GM12872 (cell line): Measurements from ENCODE around the gene BHLHE41.

Experiments used
- TF ChIP-seq, protein P1 (sequence below): IDR thresholded peaks from 3 replicates; pipeline ENCODE4 v1.5.1; 2011; ENCODE audit warnings: low read depth, mild to moderate bottlenecking, low read length, moderate library complexity; ENCODE audit not compliant: insufficient read depth

The BHLHE41 gene

DNA sequence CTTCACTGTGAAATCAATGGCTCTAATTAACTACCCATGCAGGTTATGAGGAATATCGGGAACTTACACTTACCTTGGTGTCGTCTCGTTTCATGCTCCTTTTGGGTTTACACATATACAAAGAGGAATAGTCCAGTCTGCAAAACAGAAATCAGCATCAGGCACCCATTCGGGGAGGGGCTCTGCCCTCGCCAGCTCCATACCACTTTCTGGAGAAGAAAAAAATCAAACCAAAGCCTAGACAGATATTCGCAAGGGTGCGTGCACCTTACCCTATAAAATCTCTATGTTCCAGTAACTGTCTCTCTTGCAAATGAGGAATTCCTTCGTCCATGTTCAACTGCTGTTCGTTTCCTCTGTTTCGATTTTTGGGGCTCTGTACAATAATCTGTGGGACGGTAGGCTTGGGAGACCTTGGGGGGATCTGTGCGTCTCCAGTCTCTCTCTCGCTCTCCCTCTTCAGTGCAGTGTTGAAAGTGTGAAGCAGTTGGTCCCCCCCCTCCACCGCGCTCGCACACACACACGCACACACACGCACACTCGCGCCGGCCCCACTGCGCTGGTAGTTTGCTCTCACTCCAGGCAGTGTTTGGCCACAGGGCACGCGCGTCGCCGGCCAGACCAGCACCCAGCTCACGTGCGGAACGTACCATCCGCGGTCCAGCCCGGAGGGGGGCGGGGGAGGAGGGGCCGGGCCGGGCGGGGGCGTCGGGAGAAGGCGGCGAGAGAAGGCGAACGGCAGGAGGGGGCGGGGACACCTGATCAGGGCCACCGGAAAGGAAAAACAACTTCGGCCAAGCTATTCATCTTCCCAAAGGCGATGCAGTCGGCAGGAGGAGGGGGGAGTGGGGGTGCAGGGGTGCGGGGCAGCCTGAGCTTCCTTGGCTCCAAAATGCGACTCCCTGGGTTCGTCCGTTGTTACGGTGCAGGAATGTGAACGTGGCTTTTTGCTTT, at the start of gene BHLHE41:
Gene BHLHE41 (minus strand): TSS at position 592 of the 954 bp plus-strand sequence. CDS start 258 bp downstream, at position 334.
- TF ChIP-seq, protein P1, sequence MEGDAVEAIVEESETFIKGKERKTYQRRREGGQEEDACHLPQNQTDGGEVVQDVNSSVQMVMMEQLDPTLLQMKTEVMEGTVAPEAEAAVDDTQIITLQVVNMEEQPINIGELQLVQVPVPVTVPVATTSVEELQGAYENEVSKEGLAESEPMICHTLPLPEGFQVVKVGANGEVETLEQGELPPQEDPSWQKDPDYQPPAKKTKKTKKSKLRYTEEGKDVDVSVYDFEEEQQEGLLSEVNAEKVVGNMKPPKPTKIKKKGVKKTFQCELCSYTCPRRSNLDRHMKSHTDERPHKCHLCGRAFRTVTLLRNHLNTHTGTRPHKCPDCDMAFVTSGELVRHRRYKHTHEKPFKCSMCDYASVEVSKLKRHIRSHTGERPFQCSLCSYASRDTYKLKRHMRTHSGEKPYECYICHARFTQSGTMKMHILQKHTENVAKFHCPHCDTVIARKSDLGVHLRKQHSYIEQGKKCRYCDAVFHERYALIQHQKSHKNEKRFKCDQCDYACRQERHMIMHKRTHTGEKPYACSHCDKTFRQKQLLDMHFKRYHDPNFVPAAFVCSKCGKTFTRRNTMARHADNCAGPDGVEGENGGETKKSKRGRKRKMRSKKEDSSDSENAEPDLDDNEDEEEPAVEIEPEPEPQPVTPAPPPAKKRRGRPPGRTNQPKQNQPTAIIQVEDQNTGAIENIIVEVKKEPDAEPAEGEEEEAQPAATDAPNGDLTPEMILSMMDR = no peak

DNA sequence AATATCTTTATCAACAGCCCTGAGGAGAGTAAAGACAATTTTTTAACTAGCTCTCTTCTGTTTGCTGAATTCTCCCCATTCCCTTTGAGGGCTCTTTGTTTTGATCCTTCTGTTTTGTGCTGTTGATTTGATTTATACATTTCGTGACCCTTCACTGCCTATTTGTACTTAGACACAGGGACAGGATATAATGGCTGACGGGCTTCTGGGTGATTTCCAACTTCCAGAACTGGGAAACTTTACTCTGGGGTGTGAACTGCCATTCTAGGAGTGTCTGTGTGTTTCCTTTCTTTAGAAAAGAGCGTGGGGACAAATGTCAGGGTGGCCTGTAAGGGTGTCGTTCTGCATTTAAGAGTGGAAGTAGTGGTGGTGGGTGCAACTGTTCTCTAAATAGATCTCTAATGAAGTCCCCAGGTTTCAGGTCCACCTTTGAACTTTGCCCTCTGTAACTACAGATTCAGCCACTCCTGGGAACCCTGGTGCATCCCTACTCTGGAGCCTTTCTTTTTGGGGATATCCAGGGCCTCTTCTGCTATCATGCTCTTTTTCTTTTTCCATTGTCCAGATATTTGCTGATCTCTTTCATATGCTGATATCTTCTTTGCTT, 48.2 kb upstream of the BHLHE41 start:
- TF ChIP-seq, protein P1 = no peak

DNA sequence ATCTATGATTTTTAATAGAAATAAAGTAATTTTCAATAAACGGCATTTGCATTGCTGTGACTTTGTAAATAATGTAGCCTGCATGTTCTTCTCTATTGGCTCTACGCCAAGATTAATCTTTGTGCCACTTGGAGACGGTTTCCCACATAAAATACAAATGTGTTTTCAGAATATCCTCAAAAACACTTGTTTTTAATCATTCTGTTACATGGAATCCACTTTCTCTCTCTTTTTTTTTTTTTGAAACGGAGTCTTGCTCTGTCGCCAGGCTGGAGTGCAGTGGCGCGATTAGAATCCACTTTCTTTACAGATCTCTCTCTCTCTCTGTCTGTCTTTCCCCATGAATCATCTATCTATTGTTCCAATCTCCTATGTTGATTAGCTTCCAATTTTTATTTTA, 47.7 kb upstream of the BHLHE41 start:
- TF ChIP-seq, protein P1 = no peak

DNA sequence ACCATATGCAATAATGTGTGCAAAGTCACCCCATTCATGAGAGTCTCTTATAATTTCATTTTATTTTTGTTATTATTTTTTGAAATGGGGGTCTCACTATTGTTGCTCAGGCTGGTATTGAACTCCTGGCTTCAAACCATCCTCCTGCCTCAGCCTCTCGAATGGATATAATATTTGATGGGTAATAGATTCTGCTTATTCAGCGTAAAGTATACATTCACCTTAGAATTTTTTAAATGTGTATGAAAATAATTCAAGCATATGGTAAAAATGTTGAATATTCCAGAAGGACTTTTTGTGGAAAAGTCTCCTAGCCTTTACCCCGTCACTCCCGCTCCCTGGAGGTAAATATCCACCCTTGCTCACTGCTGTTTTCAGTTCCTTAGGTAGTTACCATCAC, 47.2 kb upstream of the BHLHE41 start:
- TF ChIP-seq, protein P1 = no peak

DNA sequence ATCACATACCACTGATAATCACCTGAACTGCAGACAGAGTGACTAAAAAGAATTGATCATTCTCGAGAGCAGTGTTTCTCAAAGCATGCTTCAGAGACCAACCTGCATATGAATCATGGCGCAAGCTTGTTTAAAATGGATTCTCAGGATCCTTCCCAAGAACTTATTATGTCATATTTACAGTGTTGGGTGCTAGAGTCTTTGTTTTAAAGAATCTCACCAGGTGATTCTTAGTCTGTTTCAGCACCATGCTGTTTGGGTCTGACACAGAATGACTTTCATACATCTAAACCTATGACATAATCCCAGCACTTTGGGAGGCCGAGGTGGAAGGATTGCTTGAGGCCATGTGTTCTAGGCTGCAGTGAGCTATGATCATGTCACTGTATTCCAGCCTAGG, 39.3 kb upstream of the BHLHE41 start:
- TF ChIP-seq, protein P1 = no peak

DNA sequence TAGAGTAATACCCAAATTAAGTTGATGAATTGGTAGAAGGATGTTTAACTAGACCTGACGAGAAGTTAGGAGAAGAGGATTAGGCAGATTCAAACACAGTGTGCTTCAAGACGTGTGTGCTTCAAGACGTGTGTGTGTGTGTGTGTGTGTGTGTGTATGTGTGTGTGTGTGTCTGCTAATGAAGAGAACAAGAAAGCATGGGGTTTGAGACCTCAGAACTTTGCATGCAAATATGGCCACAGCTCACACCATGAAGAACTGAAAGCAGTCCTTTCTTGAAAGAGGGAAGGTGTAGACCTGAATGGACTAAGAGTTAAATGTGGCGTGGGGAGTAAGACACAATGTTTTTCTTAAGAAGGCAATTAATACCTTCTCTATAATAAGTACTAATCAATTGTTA, 38.1 kb upstream of the BHLHE41 start:
- TF ChIP-seq, protein P1 = no peak

DNA sequence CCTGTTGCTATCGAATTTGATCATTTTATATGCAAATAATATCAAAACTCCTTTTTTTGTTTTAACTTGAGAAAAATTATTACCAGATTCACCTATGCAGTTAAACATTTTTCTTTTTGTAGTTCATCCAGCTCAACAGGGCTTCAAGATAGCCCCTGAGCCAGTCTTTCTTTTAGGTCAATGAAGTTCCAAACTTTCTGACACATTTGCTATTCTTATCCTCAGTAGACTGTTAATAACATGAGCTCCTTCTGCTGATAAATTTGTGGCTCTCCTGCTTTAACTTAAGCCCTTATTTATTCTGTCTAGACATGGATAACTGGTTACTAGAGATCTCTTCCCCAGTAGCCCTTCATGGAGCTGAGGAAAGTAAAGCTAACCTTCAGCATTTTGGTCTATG, 37.3 kb upstream of the BHLHE41 start:
- TF ChIP-seq, protein P1 = no peak
